Activated CD8-positive, alpha-beta memory T cell treated with anti-CD3 and anti-CD28 coated beads, Interleukin-2, amount 50 U/mL, for 1 hour (primary cell): ENCODE results near the gene PRICKLE4.

Experiments used
- DNase-seq: peaks from one replicate; pipeline ENCODE4 v3.0.0-alpha.2; 2020; ENCODE audit errors: extremely low read depth

The PRICKLE4 gene, protein sequence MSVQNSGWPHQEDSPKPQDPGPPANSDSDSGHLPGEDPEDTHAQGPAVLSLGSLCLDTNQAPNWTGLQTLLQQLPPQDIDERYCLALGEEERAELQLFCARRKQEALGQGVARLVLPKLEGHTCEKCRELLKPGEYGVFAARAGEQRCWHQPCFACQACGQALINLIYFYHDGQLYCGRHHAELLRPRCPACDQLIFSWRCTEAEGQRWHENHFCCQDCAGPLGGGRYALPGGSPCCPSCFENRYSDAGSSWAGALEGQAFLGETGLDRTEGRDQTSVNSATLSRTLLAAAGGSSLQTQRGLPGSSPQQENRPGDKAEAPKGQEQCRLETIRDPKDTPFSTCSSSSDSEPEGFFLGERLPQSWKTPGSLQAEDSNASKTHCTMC

DNA sequence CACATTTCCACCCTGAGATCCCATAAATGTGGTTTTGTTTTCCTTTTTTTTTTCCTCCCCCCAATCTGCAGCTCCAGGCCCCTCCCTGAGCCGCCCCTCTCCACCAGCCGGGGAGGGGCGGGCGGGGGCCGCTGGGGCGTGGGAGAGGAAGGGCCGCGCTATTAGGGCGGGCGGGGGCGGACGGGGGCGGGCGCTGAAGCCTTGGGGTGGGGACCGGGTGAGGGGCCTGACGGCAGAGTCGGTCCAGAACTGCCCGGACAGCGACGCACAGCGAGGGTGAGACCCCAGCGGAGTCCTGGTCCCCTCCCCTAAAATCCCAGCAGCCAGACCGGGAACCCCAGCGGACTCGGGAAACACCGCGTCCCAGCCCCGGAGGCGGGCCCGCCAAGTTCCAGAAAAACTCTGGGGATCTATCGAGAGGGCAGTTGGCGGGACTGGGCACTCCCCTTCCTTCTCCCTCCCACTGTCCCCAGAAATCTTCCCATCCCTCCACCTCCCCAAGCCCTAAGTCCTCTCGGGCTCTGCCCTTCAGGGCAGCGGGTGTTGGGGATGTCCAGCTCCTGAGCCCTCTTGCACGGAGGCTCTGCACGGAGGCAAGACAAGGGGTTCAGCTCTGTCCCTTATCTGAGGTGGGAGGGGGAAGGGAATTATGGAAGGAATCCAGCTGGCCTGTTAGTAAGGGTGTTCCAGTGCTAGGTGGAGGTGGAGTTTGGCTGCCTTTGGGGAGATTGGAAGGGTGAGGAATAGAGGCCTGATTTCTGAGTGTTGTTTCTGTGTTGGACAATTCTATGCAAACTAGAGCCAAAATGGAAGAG lies at the start of gene PRICKLE4:
Gene PRICKLE4, plus strand, starts transcription at position 232 of the 815 bp plus-strand sequence. CDS start 2,692 bp downstream, outside the sequence.
- no peak for DNase-seq

- DNase-seq, result no peak
These were observed 49.0 kb upstream of the PRICKLE4 start for GRCh38 chr6:41731561-41732086.

DNA sequence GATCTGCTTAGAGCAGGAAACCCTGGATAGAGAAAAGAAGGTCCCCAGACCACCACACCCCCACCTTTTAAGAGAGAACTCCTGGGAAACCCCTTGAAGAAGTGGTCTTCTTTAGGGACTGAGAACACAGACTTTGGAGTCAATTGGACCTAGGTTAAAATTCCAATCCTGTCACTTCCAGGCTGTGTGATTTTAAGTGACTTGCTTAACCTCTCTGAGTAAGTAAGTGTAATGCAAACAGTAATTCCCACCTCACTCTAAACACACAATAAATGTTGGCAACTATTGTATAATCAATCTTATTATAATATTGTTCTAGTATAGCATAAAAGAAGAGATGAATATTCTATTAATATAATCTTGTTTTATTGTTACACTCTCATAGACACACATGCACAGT lies 48.4 kb upstream of the PRICKLE4 start:
- no peak for DNase-seq

DNA sequence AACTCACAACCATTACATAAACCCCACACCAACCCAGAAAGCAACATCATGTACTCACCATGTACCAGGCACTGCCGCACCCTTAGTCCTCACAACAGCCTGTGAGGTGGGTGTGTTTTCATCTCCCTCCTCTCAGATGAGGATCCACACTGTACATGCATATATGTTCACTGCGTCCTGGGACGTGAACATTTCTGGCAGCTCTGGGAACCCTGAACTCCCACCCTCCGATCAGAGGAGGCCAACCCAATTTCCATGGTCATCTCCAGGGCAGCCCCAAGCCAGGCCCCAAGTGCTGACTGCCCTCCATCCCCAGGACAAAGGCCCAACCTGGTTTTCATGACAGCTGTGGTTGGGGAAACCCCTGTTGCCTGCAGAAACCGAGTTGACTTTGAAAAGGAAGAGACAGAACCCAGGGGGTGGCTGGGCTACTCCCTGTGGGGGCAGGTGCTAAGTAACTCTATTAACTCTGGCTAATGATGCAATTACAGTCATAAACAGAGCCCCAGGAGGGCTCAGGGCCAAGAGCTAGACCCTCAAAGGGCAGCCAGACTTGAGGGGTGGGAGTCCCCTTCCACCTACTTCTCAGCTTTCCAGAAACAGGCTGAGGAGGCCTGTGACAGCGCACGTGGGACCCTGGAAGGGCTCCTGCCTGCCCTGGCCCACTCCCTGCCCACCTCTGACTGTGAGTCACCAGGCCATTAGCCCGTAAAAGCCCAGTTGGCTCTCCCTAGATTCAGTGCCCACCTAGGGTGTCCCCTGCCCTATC lies 47.8 kb upstream of the PRICKLE4 start:
- DNase-seq, result peak; percentile 28

DNA sequence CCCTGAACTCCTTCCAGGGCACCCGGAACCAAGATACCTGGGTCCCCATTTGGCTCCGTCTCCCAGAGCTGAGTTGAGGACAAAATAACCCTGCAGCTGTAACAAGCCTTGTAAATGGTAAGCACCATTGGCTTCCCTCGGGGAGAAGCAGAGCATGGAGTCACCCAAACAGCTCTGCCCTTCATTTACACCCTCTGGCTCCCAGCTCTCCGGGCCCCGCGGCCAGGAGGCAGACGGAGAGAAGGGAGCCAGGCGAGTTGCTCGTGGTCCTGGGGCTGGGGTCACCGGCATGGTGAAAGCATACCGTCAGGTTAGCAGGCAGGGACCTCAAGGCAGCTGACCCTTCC lies 47.2 kb upstream of the PRICKLE4 start:
- no peak for DNase-seq

GRCh38 chr6:41733707-41734665 lies 46.6 kb upstream of the PRICKLE4 start:
- no peak for DNase-seq

DNA sequence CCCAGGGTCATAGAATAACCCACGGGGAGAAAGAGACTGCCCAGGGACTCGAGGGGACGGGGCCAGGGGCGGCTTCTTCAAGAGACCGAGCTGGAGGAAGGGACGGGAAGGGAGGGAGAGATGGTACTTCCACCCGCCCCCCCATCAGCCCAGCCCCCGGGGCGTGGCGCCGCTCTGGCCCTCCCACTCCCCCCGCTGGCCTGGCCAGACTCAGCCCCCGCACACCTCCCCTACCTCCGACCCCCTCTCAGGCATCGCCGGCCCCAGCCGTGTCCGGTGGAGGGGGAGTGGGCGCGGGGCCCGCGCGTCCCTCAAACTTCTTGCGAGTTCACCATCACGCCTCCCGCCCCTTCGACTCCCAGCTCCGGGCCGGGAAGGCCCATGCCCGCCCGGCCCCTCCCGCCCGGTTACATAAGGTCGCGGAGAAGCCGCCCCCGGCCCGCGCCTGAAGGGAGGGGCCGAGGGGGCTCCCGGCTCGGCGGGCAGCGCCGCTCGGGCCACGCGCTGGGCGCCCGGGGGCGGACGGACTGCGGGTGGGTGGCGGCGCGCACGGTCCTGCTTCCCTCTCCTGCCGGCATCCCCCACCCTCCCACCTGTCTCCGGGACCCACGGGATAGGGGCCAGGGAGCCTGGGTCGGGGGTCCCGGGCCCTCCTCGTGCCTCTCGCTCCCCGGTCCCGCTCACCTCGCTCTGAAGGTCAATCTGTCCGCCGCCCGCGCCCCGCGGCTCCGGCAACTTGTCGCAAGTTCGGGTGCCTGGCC lies 45.7 kb upstream of the PRICKLE4 start:
- DNase-seq, result no peak

DNA sequence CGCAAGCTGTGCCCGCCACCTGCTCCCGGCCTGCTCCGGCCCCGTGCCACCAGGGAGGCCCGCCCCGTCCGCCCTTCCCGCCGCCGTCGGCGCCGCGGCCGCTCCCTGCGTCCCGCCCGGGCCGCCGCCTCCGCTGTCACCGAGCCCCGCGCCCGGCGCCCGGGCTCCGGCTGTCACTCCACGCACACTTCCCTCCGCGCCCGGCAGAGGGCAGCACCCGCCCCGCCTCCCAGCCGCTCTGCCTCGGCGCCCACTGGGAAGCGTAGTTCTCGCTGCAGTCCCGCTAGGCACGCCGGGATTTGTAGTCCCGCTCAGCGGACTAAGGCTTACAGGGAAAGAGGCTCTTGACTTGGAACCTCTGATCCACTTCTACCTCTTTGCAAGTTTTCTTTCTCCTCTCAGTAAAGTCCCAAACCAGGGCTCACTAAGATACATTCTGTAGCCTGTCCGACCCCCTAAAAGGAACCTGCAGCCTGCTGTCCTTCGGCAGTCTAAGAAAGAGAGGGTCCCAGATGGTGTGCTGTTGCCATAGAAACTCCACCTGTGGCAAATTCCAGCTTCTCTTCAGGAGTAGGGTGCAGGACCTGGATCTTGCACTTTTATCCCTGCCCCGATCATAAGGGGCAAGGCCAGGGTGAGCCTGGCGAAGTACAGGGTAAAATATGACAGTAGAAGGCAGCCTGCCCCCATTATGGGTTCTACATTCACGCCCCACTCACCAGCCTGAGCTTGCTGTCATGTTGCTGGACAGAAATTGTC lies 45.0 kb upstream of the PRICKLE4 start, which contains the start of gene TFEB:
Gene TFEB, minus strand, starts transcription at position 182 of the 759 bp plus-strand sequence. CDS start 44,395 bp downstream, outside the sequence.
- peak; percentile 72 for DNase-seq

DNA sequence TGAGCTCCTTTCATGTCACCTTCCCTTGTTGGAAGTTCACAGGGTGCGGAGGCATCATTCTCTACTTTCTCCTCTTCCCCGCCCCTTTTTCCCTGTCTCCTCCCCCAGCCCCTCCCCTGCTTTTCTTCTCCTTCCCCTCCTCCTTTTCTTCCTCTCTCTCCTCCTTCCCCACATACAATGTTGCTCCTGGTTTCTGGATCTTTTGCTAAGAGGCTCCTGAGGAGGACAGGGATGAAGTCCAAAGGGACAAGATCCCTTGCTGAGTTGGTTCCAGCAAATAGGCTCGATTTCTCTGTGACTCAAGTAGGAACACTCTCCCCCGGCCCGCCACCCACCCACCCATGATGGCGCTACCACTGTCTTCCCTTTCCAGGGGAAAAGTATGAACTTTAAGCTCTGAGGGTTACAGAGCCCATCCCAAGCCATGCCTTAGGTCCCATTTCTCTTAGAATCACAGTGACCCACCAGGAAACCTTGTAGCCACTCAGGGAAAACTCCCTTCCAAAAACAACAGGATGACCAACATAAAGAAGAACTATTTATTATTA lies 44.3 kb upstream of the PRICKLE4 start:
- DNase-seq, result no peak

DNA sequence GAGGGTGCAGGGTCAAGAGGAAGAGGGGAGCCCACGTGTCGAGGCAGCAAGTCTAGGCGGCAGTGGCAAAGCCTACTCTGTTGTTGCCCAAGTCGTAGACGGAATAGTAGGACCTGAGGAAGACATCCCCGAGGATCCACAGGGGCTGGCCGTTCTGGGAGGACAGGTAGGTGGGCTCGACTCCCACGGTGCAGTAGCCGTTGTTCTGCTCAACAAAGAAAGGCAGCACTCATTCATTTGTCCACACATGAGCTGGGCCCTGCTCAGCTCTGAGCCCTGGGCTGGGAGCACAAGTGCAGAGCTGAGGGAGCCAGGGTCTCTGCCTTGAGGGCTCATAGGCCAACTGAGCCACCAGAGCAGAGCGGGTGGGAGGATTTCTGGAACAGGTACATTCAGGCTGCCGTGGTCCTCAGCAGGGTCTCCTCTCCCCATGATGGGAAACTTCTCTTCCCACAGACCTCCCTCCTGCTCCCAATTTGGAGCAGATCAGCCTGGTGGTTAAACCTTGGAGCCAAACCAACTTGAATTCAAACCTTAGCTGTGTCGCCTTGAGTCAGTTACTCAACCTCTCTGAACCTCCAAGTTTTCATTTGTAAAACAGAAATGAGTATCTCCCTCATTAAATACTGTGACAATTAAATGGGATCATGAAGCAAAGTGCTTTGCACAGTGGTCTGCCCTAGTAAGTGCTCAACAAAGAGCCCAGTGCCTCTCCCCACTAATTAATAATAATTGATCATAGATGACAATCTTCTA lies 43.6 kb upstream of the PRICKLE4 start:
- no peak for DNase-seq

- DNase-seq, result no peak
These were observed 42.9 kb upstream of the PRICKLE4 start for GRCh38 chr6:41737591-41738130.

- DNase-seq, result no peak
These were observed 41.5 kb upstream of the PRICKLE4 start for GRCh38 chr6:41739041-41739440.

DNA sequence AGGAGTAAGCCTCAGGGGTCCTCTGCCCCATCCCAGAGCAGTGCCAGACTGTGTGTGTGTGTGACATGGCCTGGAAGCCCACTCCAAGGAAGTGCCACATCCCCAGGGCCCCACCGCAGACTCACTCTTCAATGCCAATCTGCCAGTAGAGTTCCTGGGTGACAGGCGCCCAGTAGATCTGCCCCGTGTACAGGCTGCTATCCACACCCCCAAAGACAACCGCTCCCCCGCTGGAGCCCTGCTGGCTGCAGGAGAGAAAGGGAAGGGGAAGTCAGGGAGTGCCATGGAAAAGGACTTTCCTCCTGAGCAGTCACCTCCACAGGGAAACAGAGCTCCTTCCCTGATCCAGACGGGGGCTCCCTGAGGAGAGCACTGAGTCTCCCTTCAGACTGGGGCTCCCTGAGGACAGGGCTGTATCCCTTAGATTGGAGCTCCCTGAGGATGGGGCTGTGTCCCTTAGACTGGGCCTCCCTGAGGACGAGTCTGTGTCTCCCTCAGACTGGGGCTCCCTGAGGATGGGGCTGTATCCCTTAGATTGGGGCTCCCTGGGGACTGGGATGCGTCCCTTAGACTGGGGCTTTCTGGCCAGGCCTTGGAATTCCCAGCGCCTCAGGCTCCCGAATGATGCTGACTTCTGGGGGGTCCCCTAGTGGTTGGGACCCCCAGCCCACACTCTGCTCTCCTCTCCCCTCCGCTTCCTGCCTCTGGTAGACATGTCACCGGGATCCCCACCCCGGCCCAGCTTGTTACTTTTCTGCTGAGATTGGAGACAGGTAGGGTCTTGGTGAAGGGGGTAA lies 40.0 kb upstream of the PRICKLE4 start:
- DNase-seq, result no peak

GRCh38 chr6:41741625-41742490 lies 38.7 kb upstream of the PRICKLE4 start:
- no peak for DNase-seq

DNA sequence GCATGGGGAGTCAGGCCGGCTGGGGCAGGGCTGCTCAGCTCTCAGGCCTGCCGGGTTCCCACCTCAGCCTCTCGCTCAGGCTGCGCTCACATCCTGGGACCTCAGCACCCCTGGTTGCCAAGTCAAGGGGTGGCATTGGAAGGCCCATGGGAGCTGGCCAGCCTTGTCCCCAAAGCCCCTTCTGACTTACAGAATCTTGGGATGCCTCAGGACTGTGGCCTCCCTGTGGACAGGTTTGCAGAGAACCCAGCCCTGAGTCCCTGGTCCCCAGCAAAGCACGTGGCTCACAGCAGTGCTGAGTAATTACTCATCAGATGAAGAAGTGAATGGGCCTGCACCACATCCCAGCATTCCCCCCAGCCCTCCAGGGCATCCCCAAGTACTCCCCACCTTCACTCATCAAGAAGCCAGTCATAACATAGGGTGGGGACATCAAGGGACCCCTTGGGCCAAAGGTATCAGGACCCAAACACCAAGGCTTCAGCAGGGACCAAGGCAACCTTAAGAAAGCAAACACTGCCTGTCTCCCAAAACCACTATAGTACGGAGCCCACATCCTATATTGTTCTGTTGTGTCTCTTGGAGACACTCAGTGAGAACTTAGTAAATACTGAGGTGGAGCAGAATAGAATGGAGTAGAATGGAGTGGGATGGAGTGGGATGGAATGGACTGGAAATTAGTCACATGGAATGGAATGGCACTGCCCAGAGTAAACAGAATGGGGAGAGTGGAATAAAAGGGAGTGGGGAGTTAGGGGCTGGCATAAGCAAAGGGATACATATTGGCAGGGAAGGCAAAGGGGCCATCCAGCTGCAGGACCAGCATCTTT lies 37.0 kb upstream of the PRICKLE4 start:
- DNase-seq, result no peak
